GM19023 (cell line): ENCODE results near the gene NIM1K.
"Not testable (repeated sequence)": the region's sequence is repeated elsewhere in the genome, so short reads cannot be mapped to it uniquely, and the experiment has no call there.

Experiments used
- ATAC-seq: cut with Tn5 transposase; IDR thresholded peaks from one replicate; pipeline ENCODE4 v1.9.1; 2021; ENCODE audit warnings: mild to moderate bottlenecking, moderate library complexity; ENCODE audit not compliant: unreplicated experiment

NIM1K gene

GRCh38 chr5:43312076-43312661 lies 120.1 kb downstream of the NIM1K start:
- no peak for ATAC-seq

DNA sequence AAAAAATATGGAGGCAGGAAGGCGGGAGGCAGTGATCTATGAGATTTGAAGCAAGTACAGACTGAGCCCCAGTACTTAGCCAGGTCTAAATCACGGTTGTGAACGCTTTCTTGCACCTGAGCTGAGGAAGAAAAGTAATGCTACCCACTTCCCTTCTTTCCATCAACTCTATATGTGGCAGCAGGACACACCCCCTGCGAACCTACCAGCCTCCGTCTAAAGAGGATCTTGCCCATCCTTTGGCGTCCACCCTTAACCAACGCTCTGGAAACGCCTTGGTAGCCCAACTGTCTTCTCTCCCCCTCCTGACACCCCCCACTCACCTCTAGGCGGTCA lies 120.6 kb downstream of the NIM1K start:
- ATAC-seq = peak; percentile 1

DNA sequence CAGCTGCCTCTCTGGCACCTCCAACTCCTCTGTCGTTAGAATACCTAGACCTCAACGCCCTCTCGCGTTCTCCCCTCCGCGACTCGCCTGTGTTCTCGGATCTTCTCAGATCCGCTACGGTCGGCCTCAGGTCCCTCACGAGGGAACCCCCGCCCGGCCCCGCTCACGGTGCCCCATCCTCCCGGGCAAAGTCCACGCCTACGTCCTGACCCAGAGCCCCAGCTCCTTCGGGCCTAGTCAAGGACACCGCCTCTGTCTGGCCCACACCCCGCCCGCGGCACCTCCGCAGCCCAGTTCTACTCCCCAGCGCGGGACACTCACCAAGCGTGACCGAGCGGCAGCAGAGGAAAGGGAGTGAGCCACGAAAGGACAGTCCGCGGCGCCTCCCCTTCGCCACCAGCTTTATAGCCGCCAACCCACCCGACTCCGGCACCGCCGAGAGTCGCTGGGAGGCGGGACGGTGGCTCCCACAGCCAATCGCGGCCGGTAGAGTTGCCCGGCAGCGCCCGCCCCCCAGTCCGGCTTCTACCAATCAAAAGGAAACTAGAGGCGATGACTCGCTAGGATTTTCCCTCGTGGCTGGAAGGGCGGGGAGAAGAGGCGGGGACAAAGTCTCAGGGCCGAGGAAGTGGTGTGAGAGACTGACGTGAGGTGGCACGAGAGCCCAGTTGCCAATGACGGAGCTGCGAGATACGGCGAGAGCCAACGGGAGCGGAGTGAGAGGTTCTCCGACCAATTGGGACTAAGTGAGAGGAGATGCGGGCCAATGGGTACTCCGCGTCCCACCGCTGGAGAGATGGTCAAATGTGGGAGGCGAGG lies 121.2 kb downstream of the NIM1K start, which contains the start of gene HMGCS1:
HMGCS1 (minus strand) TSS at position 378 of the 819 bp plus-strand sequence. CDS start 14,447 bp downstream, outside the sequence.
- ATAC-seq = peak; percentile 92

DNA sequence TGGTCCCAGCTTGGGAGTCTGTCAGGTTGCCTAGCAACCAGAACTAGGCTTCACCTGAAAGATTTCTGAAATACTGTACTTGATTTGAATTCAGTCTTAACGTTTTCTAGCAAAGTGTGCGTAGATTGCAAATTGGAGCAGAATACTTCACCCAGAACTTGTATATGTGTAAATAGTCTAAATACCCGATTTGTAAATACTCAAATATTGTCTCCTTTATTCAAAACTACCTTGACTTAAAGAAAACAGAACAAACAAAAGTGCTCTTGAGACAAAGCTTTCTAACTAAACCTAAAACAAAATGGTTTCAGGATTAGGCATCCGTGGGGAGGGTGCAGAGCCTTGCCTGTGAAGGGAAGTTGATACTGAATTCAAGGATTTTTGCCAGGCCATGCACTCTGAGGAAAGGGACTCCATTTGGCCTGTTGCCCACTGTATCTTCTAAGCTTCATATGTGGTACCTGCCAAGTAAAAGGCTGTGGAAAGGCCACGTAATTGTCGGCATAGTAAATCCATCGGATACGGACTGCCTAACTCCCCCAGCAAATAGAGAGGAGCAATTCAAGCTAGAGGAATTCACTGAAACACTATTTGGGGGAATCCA lies 121.9 kb downstream of the NIM1K start:
- no peak for ATAC-seq

- ATAC-seq = no peak
These were observed 122.7 kb downstream of the NIM1K start for GRCh38 chr5:43314724-43315123.

GRCh38 chr5:43315263-43315662 lies 123.2 kb downstream of the NIM1K start:
- ATAC-seq = no peak

- no peak for ATAC-seq
These were observed 123.7 kb downstream of the NIM1K start for GRCh38 chr5:43315682-43316081.

DNA sequence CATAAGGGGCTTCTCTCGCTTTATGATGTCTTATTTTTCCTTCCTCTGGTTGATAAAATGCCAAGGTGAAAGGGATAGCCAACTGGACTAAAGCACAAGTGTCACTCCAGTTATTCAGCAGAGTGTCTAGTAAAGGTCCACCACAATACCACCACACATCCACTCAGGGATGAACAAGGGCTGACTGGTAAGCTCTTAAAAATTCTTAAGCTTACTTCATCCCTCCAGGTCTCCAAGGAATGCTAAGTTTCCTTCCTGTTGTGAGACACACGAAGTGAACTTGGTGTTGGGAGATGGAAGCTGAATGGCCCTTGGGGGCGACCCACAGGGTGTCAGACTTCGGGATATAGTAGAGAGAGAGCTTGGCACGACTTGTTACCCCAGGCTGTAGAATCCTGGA lies 124.4 kb downstream of the NIM1K start:
- no peak for ATAC-seq

DNA sequence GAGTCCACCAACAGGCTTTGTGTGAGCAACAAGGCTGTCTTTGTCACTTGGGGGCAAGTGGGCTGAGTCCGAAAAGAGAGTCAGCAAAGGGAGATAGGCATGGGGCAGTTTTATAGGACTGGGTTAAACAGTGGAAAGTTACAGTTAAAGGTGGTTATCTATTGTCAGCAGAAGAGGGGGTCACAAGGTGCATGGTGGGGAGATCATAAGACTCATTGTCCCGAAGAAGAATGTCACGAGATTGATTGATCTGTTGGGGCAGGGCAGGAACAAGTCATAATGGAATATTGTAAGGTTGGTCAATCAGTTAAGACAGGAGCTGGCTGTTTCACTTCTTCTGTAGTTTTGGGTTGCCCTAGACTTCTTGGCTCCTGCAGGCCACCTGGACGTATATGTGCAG lies 128.8 kb downstream of the NIM1K start:
- no peak for ATAC-seq

DNA sequence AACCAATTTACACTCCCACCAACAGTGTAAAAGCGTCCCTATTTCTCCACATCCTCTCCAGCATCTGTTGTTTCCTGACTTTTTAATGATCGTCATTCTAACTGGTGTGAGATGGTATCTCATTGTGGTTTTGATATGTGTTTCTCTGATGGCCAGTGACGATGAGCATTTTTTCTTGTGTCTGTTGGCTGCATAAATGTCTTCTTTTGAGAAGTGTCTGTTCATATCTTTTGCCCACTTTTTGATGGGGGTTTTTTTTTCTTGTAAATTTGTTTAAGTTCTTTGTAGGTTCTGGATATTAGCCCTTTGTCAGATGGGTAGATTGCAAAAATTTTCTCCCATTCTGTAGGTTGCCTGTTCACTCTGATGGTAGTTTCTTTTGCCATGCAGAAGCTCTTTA lies 131.5 kb downstream of the NIM1K start:
- ATAC-seq = not testable (repeated sequence)

DNA sequence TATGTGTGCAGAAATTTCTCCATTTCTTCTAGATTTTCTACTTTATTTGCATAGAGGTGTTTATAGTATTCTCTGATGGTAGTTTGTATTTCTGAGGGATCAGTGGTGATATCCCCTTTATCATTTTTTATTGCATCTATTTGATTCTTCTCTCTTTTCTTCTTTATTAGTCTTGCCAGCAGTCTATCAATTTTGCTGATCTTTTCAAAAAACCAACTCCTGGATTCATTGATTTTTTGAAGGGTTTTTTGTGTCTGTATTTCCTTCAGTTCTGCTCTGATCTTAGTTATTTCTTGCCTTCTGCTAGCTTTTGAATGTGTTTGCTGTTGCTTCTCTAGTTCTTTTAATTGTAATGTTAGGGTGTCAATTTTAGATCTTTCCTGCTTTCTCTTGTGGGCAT lies 133.6 kb downstream of the NIM1K start:
- ATAC-seq = not testable (repeated sequence)
